NCI-H748 (cell line): Measurements from ENCODE around the gene SERPINA4.

ENCODE experiments used
- DNase-seq: peaks from one replicate; lab custom pipeline; 2025; ENCODE audit not compliant: unreplicated experiment; lab: John Stamatoyannopoulos, UW

SERPINA4 gene

GRCh38 chr14:94542811-94543440 lies 18.3 kb upstream of the SERPINA4 start:
- no peak for DNase-seq

- DNase-seq, result no peak
These were observed 17.7 kb upstream of the SERPINA4 start for GRCh38 chr14:94543449-94544124.

- no peak for DNase-seq
These were observed 16.5 kb upstream of the SERPINA4 start for GRCh38 chr14:94544726-94545125.

GRCh38 chr14:94545131-94545841 lies 16.0 kb upstream of the SERPINA4 start:
- peak; percentile 75 for DNase-seq

- DNase-seq, result no peak
These were observed 14.0 kb upstream of the SERPINA4 start for GRCh38 chr14:94547151-94547680.

GRCh38 chr14:94547726-94548125 lies 13.5 kb upstream of the SERPINA4 start:
- DNase-seq, result no peak

GRCh38 chr14:94548131-94548998 lies 12.9 kb upstream of the SERPINA4 start:
- no peak for DNase-seq

- peak; percentile 67 for DNase-seq
These were observed 11.9 kb upstream of the SERPINA4 start for GRCh38 chr14:94548999-94549985.

- no peak for DNase-seq
These were observed 11.2 kb upstream of the SERPINA4 start for GRCh38 chr14:94550041-94550440.

- no peak for DNase-seq
These were observed 5.3 kb upstream of the SERPINA4 start for GRCh38 chr14:94555991-94556390.

- DNase-seq, result no peak
These were observed 3.9 kb upstream of the SERPINA4 start for GRCh38 chr14:94557327-94557726.

GRCh38 chr14:94558842-94559241 lies 2.4 kb upstream of the SERPINA4 start:
- DNase-seq, result no peak

GRCh38 chr14:94559638-94560290 lies 1.5 kb upstream of the SERPINA4 start:
- no peak for DNase-seq

GRCh38 chr14:94560291-94560665 lies 964 bp upstream of the SERPINA4 start:
- no peak for DNase-seq

GRCh38 chr14:94561656-94562010 lies 391 bp downstream of the SERPINA4 start:
- DNase-seq, result no peak

GRCh38 chr14:94562022-94562421 lies 780 bp downstream of the SERPINA4 start:
- DNase-seq, result no peak

GRCh38 chr14:94562941-94563883 lies 2.0 kb downstream of the SERPINA4 start:
- DNase-seq, result no peak

GRCh38 chr14:94564381-94564780 lies 3.1 kb downstream of the SERPINA4 start:
- DNase-seq, result no peak
